ENCODE results near the gene KCNJ9.

Gene KCNJ9

GRCh38 chr1:160074865-160075264, 6.5 kb upstream of the KCNJ9 start:
- in situ Hi-C loops (cut with MboI; ENCODE audit: low sequenced_read_pairs) = no loop called here
- Histone ChIP-seq H3K9me3 (no peaks in the 10 kb centered on the region), H3K4me3 (no peak overlapping the region), H3K27me3 (ENCODE audit: low read depth) (peaks cover 30% of the 10 kb centered on the region), H3K36me3 (replicated peaks) (no peaks in the 10 kb centered on the region), H3K4me1 (peaks cover 5% of the 10 kb centered on the region; the same call in 1 of the 2 replicates)
- no peak for DNase-seq (ENCODE audit: low spot score in 2 of 2)

GRCh38 chr1:160075836-160076235, 5.5 kb upstream of the KCNJ9 start:
- DNase-seq (ENCODE audit: low spot score in 2 of 2) = no peak
- Histone ChIP-seq H3K9me3 (no peaks in the 10 kb centered on the region), H3K4me3 (no peak overlapping the region), H3K4me1 (peaks cover 1% of the 10 kb centered on the region; the same call in 1 of the 2 replicates), H3K36me3 (replicated peaks) (no peaks in the 10 kb centered on the region), H3K27me3 (ENCODE audit: low read depth) (peaks cover 39% of the 10 kb centered on the region)
- in situ Hi-C loops (cut with MboI; ENCODE audit: low sequenced_read_pairs) = no loop called here

DNA sequence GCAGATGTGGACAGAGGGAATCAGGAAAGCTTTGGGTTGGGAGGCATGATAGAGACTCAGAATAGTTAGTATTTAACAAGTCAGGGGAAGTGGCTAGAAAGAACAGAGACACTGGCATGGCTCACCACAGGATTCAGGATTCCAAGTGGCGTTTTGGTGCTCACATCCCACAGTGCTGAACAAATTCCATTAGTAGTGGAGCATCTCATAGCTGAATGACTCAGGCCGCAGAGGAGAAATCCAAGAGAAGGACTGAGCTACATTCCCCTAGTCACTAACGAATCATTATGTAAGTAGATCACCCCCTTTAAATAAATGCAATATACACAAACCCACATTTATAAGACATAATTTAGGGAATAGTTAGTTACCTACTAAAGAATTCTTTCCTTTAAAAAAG, 5.0 kb upstream of the KCNJ9 start:
- no peak overlapping the region for H3K4me3 ChIP-seq
- in situ Hi-C loops (cut with MboI; ENCODE audit: low sequenced_read_pairs) = no loop called here
- H3K4me1 ChIP-seq = no peaks in the 10 kb centered on the region
- H3K9me3 ChIP-seq = no peaks in the 10 kb centered on the region
- DNase-seq (ENCODE audit: low spot score in 2 of 2) = no peak
- H3K36me3 ChIP-seq (replicated peaks) = no peaks in the 10 kb centered on the region
- peaks cover 41% of the 10 kb centered on the region for H3K27me3 ChIP-seq (ENCODE audit: low read depth)

- in situ Hi-C loops (cut with MboI; ENCODE audit: low sequenced_read_pairs) = no loop called here
- Histone ChIP-seq H3K9me3 (no peaks in the 10 kb centered on the region), H3K4me1 (no peaks in the 10 kb centered on the region), H3K36me3 (replicated peaks) (no peaks in the 10 kb centered on the region), H3K27me3 (ENCODE audit: low read depth) (peaks cover 53% of the 10 kb centered on the region), H3K4me3 (no peak overlapping the region)
- DNase-seq (ENCODE audit: low spot score in 2 of 2) = no peak
Measured at GRCh38 chr1:160077486-160077885, 3.9 kb upstream of the KCNJ9 start.

DNA sequence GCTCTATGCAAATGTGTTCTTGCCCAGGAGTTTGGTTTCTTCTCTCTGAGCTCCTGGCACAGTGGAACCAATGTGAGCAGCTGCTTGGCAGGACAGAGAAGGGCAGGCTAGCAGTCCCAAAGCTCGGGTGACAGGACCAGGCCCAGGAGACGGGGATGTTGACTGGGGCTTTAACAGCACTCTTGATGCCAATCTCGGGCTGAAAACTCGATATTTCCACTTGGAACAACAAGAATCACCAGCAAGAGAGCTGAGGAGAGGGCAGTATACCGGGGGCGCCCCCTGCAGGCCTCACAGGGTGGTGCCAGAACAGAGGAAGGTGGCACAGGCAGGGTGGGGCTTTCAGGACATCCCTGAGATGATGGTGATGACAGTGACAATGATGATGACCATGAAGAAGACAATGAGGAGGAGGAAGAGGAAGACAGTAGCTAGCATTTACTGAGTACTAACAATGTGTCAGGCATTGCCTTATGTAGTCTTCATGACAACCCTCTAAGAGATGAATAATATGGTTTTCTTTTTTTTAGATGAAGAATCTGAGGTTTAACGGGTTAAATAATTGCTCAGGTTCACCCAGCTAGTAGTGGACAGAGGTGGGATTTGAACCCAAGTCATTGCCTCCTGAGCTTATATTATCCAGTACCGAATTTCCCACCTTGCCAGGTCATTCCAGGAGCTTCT, 2.7 kb upstream of the KCNJ9 start:
- H3K4me3 ChIP-seq = no peak overlapping the region

GRCh38 chr1:160079448-160079847, 1.9 kb upstream of the KCNJ9 start:
- in situ Hi-C loops (cut with MboI; ENCODE audit: low sequenced_read_pairs) = no loop called here
- no peaks in the 10 kb centered on the region for H3K9me3 ChIP-seq

More for the DNA sequence above, 2.7 kb upstream of the KCNJ9 start:
- H3K36me3 ChIP-seq (replicated peaks) = no peaks in the 10 kb centered on the region
- peak; percentile 19 to 68 for DNase-seq (ENCODE audit: low spot score in 2 of 2)
- in situ Hi-C loops (cut with MboI; ENCODE audit: low sequenced_read_pairs) = no loop called here
- H3K9me3 ChIP-seq = no peaks in the 10 kb centered on the region
- no peaks in the 10 kb centered on the region for H3K4me1 ChIP-seq
- peaks cover 59% of the 10 kb centered on the region for H3K27me3 ChIP-seq (ENCODE audit: low read depth)

GRCh38 chr1:160080381-160081100, 797 bp upstream of the KCNJ9 start:
- H3K4me3 ChIP-seq = no peak overlapping the region
- H3K9me3 ChIP-seq = no peaks in the 10 kb centered on the region
- H3K27me3 ChIP-seq (ENCODE audit: low read depth) = peaks cover 51% of the 10 kb centered on the region
- no peak for DNase-seq (ENCODE audit: low spot score in 2 of 2)
- in situ Hi-C loops (cut with MboI; ENCODE audit: low sequenced_read_pairs) = loop anchor here (10.0 kb wide), 1 partner anchor 146 kb away; no protein-coding TSS in a partner anchor
- no peaks in the 10 kb centered on the region for H3K36me3 ChIP-seq (replicated peaks)
- no peaks in the 10 kb centered on the region for H3K4me1 ChIP-seq

More at GRCh38 chr1:160079448-160079847, 1.9 kb upstream of the KCNJ9 start:
- DNase-seq (ENCODE audit: low spot score in 2 of 2) = no peak
- Histone ChIP-seq H3K36me3 (replicated peaks) (no peaks in the 10 kb centered on the region), H3K4me1 (no peaks in the 10 kb centered on the region), H3K27me3 (ENCODE audit: low read depth) (peaks cover 59% of the 10 kb centered on the region), H3K4me3 (no peak overlapping the region)

GRCh38 chr1:160082487-160082886, 1.1 kb downstream of the KCNJ9 start:
- Histone ChIP-seq H3K27me3 (ENCODE audit: low read depth) (peaks cover 38% of the 10 kb centered on the region), H3K9me3 (no peaks in the 10 kb centered on the region), H3K4me3 (no peak overlapping the region), H3K36me3 (replicated peaks) (no peaks in the 10 kb centered on the region), H3K4me1 (no peaks in the 10 kb centered on the region)
- in situ Hi-C loops (cut with MboI; ENCODE audit: low sequenced_read_pairs) = loop anchor here (10.0 kb wide), 1 partner anchor 148 kb away; no protein-coding TSS in a partner anchor
- DNase-seq (ENCODE audit: low spot score in 2 of 2) = no peak

DNA sequence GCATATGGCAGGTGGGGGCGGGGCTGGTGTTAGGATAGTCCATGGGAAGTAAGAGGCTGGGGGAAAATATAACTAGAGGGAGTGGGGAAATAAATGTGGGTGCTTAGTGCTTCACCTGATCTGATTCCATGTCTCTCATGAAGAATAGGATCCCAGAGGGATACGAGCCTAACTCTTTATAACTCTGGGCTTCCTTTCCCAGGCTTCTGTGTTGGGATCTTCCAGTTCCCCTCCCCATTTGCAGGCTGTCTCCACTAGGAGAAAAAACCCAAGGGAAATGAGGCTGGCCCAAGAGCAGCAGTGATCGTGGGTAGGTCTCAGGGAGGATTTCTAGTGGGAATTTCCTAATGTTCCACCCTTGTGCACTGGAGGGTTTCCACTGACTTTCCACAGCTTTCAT, 1.6 kb downstream of the KCNJ9 start:
- Histone ChIP-seq H3K4me1 (no peaks in the 10 kb centered on the region), H3K9me3 (no peaks in the 10 kb centered on the region), H3K27me3 (ENCODE audit: low read depth) (peaks cover 38% of the 10 kb centered on the region), H3K36me3 (replicated peaks) (no peaks in the 10 kb centered on the region), H3K4me3 (no peak overlapping the region)
- no peak for DNase-seq (ENCODE audit: low spot score in 2 of 2)
- in situ Hi-C loops (cut with MboI; ENCODE audit: low sequenced_read_pairs) = loop anchor here (10.0 kb wide), 1 partner anchor 148 kb away; no protein-coding TSS in a partner anchor

DNA sequence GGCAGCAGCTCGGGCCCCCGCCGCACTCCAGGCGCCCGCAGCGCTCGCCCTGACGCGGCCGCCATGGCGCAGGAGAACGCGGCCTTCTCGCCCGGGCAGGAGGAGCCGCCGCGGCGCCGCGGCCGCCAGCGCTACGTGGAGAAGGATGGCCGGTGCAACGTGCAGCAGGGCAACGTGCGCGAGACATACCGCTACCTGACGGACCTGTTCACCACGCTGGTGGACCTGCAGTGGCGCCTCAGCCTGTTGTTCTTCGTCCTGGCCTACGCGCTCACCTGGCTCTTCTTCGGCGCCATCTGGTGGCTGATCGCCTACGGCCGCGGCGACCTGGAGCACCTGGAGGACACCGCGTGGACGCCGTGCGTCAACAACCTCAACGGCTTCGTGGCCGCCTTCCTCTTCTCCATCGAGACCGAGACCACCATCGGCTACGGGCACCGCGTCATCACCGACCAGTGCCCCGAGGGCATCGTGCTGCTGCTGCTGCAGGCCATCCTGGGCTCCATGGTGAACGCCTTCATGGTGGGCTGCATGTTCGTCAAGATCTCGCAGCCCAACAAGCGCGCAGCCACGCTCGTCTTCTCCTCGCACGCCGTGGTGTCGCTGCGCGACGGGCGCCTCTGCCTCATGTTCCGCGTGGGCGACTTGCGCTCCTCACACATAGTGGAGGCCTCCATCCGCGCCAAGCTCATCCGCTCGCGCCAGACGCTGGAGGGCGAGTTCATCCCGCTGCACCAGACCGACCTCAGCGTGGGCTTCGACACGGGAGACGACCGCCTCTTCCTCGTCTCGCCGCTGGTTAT, 2.8 kb downstream of the KCNJ9 start:
- peaks cover 32% of the 10 kb centered on the region for H3K27me3 ChIP-seq (ENCODE audit: low read depth)
- no peaks in the 10 kb centered on the region for H3K4me1 ChIP-seq
- no peaks in the 10 kb centered on the region for H3K36me3 ChIP-seq (replicated peaks)
- in situ Hi-C loops (cut with MboI; ENCODE audit: low sequenced_read_pairs) = loop anchor here (10.0 kb wide), 1 partner anchor 149 kb away; no protein-coding TSS in a partner anchor
- peak in 1 of 2 experiments; percentile 74 for DNase-seq (ENCODE audit: low spot score in 2 of 2)
- H3K4me3 ChIP-seq = no peak overlapping the region
- H3K9me3 ChIP-seq = no peaks in the 10 kb centered on the region

- Histone ChIP-seq H3K9me3 (no peaks in the 10 kb centered on the region), H3K27me3 (ENCODE audit: low read depth) (peaks cover 30% of the 10 kb centered on the region), H3K4me3 (no peak overlapping the region), H3K36me3 (replicated peaks) (no peaks in the 10 kb centered on the region), H3K4me1 (no peaks in the 10 kb centered on the region)
- DNase-seq (ENCODE audit: low spot score in 2 of 2) = no peak
- in situ Hi-C loops (cut with MboI; ENCODE audit: low sequenced_read_pairs) = loop anchor here (10.0 kb wide), 1 partner anchor 150 kb away; no protein-coding TSS in a partner anchor
Measured at GRCh38 chr1:160084771-160085321, 3.5 kb downstream of the KCNJ9 start.

DNA sequence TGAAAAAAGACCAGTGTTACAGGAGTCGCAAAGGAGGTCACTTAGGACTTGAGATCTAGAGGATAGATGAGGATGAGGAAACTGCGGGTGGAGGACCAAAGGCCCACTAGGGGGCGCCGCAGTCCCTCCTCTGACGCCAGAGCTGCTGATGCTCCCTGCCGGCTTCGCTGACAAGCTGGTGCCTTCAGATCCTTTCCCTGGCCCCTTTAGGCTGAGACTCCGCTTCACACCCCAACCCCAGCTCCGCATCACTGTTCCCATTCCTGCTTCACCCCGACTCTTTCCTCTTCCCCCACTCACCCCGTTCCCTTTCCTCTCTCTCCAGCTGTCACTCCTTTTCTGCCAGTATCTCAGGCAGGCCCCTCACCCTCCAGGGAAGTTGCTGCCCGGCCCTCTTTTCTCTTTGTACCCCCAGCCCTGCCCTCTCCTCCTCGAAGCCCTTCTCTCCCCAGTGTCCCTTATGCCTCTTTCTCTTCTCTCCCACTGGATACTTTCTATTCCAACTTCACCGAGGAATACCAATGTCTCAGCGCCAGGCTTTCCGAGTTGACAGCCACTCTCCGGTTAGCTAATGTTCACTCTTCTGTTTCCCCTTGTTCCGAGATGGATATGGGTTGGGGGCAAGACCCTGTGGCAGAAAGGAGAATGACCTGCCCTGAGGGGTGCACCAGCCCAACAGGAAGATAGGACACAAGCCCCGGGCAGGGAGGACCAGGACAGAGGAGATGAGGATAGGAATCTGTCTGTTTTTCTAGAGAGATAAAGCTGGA, 4.5 kb downstream of the KCNJ9 start:
- DNase-seq (ENCODE audit: low spot score in 2 of 2) = peak; percentile 79 to 87
- H3K27me3 ChIP-seq (ENCODE audit: low read depth) = peaks cover 20% of the 10 kb centered on the region
- H3K4me3 ChIP-seq = no peak overlapping the region
- H3K36me3 ChIP-seq (replicated peaks) = no peaks in the 10 kb centered on the region
- in situ Hi-C loops (cut with MboI; ENCODE audit: low sequenced_read_pairs) = loop anchor here (10.0 kb wide), 1 partner anchor 151 kb away; no protein-coding TSS in a partner anchor
- no peaks in the 10 kb centered on the region for H3K4me1 ChIP-seq
- no peaks in the 10 kb centered on the region for H3K9me3 ChIP-seq

Data from HAP-1 (cell line).